Measurements from ENCODE around the gene SCN4B.

The SCN4B gene

DNA sequence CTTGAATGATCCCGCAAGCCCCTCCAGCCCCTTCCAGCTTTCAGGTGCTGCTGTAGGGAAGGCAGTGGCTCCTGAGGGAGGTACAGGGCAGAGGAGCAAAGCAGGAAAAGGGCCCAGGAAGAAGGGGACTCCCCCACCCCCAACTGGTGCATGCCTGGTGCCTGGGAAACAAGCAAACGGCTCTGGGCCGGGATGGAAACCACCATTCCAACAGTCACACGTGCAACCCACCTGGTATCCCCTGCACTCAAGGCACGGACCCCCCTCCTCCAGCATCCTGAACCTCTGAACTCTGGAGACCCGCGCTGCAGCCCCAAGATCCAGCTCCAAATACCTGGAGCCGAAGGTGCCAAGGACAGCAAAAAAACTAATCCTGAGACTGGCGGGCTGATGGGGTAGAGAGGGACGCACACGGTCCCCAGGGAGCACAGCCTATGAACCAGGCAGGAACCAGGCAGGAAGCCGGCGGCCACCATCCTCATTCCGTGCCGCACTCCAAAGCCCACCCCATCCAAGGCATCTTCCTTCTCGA lies 537 bp downstream of the SCN4B start:
- no peak for DNase-seq (ENCODE audit: low read depth)

DNA sequence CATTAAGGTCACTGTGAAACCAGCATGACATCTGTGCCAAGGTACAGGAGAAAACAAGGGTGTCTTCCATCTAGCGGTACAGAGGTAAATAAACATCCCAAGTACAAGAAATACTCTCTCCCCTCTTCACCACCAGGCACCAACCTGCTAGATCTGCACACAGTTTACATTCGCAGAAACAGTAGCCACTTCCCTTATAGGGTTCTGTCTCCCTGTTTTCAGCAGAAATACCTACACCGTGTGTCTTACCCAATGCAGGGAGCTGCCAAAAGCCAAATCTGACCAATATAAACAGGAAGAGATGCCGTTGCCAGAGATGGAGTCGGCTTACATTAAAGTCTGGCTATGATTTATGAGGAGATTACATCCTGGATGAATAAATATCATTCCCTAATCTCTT lies 1.2 kb downstream of the SCN4B start:
- no peak for DNase-seq (ENCODE audit: low read depth)

DNA sequence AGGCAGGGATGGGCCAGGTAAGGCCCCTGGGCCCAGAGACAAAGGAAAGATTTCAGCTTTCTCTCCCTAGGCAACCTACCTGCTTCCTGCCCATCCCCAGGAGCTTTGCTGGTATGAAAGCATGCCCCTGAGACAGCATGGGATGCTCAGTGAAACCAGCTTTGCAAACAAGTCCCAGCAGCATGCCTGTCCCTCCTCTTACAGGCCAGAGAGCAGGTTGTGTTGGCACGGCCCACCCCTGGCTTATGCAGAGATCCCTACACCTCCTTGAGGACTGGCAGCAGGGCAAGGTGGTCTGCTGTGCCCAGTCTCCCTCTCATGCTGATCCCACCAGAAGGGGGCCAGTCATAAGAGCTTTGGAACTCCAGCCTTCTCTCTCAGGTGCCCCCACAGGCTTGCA lies 3.1 kb downstream of the SCN4B start:
- DNase-seq (ENCODE audit: low read depth): no peak

DNA sequence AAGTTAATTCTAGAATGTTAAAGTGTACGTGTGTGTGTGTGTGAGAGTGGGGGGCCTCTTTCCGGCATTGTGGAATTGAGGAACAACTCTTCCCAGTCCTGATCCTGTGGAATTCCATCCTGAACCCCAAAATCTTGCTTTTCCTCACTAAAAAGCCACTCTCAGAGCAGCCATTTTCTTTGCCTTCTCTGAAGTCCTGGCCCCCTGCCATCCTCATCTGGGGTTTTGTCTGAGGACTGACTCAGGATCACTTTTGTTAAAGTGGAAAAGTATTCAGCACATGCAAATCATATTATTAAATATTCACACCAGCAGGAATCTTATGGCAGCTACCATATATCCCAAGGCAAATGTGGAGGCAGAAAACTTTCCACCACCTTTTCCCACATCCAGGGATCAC lies 3.8 kb downstream of the SCN4B start:
- DNase-seq (ENCODE audit: low read depth): no peak

DNA sequence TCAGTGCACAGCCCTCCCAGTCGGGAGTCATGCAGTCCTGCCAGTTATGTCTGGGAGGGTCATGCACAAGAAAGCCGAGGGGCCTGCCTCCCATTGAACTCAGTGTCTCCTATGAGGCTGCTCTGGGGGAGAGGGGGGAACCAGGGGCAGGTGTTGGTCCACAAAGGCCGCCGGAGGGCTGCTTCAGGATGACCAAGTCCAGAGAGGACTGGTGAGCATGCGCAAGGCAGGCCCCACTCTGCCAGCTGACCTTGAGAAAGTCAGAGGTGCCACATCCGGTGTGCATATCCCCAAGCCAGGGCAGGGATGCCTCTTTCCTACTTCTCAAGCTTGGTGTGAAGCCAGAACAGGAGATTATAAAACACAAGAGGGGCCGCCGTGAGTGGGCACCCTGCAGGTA lies 4.4 kb downstream of the SCN4B start:
- DNase-seq (ENCODE audit: low read depth): no peak

DNA sequence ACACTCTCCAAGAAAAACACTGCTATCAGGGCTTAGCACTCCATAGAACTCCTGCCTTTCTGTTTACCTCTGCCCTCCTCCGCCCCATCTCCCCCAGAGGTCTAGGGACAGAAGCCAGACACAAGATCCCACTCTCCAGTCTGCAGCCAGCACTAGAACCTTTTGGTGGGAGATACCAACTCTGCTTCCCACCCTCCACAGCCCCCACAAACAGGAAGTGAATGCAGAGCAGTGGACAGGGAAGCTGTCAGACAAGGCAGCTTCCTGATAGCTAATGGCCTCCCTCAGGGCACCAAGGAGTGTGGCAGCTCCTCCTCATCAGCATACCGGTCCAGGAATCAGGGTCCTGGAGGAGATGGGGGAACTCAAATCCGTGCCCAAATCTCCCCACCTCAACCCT lies 5.1 kb downstream of the SCN4B start:
- no peak for DNase-seq (ENCODE audit: low read depth)

DNA sequence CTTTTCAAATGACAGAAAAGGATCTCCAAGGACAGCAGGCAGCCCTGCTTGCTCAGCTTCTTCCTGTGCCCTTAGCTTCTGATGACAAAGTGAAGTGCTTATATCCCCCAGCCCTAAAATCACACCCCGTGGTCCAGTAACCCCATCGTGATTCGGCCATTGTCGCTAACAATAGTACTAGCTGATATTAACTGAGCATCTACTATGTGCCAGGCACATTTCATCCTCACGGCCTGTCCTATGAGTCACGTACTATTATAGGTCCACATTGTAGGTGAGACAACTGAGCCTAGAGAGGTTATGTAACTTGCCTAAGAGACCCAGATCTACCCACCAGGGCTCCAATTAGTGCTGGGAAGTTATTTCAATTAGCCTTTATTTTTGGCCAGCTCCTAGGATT lies 6.1 kb downstream of the SCN4B start:
- DNase-seq (ENCODE audit: low read depth): no peak

DNA sequence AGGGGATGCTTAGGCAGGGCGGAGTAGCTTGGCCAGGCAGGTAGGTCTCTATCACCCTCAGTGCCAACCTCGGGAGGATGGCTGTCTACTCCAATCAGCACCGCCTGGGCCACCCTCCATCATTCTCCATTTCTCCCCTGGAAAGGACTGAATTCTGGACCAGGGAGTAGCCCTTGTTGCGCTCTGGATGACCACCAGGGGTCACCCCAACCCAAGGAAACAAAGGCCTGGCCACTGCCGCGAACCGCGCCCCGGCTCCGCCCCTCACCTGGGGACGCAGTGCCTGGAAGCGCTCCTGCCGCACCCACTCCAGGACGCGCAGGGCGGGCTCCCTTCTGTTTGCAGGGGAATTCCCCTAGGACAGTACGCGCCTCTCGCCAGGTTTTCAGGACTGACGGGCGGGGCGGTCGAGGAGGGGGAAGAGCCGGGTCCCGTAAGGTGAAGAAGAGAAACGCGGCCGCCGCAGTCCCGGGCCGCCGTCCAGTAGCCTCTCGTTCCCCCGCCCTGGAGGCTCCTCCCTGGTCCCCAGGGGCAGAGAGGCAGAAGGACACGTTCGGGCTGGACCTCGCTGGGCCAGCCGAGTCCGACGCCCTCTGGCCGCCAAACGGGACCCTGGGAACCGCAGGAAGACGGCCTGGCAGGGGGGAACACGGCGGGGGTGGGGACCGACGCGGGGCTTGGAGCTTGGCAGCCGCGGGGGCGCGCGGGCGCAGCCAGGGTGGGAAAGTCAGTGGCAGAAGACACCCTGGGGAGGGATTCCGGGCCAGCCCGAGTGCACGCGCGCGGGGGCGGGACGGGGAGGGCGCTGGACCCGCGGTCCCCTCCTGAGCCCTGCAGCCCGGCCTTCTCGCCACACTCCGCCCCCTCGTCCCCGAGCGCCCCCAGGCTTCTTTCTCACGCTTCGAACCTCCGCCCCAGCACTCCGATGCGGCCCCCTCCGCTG lies 7.1 kb downstream of the SCN4B start:
- peak; percentile 80 for DNase-seq (ENCODE audit: low read depth)

DNA sequence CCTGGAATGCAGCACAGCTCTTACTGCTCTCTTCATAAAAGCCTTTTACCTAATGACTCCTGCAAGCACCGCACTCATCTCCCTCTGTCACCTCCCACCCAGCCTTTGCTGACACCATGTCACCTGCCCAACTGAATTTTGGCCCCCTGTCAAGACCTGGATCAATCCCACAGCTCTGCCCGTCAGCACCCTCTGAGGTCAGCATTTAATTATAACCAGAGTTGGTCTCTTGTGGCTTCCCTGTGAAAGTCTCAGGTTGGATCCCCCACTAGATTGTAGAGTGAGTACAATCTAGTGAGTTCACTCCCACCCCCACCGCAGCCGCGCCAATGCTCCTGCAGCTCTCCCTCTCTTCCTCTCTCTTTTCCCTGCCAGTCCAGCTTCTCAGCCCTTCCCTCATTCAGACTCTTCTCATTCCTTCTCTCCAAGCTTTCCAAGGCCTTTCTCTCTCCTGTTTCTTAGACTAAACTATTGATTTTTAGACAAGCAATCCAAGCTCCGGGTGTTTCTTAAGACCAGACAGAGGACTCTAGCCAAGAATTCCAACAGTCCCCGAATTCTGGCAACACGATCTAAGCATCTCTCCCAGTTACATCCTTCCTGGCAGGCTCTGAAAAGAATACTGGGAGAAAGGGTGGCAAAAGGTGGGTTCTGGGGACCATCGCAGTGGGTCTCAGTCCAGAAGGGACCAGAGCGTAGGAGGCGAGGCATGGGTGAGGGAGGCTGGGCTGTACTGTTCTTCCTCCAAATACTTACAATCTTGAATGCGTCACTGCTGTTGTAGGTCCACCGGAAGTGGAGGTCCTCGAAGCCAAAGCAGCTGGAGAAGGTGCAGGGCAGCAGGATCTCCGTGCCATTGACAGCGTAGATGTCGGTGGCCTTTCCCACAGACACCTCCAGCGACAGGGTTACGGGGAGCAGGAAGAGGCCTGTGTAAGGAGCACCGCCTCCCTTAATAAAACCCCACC lies 8.0 kb downstream of the SCN4B start:
- DNase-seq (ENCODE audit: low read depth): no peak

DNA sequence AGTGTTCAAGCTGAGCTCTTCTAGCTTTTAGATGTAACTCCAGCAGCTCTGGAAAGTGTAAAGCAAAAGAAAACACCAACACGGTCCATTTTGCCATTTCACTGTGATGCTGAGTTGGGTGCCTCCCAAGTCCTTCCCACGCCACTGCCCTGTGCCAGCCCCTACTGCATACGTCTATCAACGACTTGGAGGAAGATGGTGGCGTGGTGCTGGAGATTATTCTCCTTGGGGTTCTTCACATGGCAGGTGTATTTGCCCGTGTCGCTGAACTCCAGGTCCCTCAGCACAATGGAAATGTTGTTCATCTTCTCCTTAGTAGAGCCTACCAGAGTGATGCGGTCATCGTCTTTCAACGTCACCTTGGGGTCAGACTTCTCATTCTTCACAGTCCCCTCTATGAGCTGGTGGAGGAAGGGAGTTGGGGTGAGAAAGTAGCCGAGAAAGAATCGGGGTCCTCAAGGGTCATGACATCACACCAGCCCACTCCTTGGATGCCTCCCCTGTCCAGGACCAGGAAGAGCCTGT lies 8.9 kb downstream of the SCN4B start:
- no peak for DNase-seq (ENCODE audit: low read depth)

DNA sequence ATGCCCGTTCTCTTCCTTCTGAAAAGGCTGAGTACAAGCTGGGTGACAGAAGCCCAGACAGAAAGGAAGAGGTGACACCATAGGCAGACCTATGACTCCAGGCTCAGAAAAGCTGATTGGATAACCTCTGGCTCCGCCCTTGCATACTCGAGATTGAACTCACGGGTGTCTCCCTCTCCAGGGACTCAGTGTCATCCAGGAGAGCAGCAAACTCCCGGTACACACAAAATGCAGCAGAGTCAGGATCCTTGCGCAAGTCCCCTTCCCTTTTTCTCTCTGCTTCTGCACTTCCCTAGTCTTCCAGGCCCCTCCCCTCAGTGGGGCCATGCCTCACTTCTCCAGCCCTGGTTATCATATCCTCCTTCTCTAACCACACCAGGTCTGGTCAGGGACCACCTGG lies 9.8 kb downstream of the SCN4B start:
- no peak for DNase-seq (ENCODE audit: low read depth)

DNA sequence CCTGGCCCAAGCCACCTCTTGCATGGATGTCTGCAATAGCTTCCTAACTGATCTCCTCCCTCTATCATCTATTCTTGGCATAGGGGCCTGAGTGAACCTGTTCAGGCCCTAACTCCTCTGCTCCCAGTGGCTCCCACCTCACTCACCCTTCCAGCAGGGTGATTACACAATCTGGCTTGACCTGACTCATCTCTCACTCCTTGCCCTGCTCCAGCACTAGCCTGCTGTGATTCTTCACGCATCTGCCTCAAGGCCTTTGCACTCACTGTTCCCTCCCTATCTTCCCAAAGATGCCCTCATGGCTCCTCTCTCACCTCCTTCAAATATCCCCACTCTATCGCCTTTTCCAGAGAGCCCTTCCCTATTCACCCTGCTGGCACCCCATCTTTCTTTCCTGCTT lies 10.5 kb downstream of the SCN4B start:
- DNase-seq (ENCODE audit: low read depth): no peak

DNA sequence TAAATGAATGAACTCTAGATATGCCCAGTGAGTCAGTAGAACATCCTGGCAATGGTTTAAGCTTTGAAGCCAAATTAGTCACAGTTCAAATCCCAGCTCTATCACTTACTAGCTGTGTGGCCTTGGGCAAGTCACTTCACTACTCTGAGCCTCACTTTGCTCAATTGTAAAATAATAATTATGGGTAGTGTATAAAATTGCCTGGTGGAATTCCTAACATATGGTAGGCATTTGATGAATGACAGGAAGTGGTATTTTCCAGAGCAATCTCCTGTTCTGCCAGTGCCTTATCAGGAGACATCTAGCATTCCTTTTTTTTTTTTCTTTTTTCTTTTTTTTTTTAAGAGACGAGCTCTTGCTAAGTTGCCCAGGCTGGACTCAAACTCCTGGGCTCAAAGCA lies 13.0 kb downstream of the SCN4B start:
- no peak for DNase-seq (ENCODE audit: low read depth)

DNA sequence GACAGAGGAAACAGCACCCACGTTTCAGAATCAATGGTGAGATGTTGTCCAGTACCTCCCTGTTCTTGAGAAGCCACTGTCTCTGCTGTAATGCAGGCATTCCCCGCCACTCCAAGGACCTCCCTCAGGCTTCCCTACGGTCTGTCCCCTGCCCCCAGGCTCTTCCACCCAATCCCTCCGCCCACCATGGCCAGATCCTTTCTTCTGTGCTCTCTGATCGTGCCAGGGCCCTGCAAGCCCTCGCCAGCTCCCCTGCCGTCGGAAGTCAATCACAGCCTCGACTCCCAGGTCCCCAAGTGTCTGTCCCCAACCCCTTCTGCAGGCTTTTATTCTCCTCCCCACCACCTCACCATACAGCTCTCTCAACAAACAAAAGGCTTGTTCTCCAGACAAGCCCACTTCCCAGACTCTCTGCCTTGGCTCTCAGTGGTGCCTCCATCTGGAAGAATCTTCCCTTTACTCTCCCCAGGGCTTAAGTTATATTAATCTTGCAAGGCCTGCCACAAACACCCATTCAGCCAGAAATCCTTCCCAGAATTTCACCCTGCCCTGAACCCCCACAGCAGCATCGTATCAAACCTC lies 13.7 kb downstream of the SCN4B start:
- DNase-seq (ENCODE audit: low read depth): no peak

DNA sequence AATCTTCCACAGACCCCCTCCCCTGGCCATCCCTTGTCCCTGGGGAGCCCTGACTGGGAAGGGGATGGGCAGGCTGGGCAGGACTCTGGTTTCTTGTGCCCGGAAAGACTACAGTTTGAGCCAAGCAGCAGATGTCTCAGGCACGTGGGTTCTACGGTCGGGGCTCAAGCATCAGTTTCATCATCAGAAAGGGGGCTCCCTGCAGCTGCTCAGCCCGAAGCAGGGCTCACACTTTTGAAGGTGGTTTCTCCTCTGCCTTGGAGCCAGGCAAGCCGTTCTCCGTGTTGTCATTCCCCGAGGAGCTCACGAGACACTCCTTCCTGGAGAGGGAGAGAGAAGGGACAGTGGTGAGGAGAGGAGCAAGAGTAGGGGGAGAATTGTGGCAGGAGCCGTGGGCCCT lies 15.8 kb downstream of the SCN4B start:
- no peak for DNase-seq (ENCODE audit: low read depth)

DNA sequence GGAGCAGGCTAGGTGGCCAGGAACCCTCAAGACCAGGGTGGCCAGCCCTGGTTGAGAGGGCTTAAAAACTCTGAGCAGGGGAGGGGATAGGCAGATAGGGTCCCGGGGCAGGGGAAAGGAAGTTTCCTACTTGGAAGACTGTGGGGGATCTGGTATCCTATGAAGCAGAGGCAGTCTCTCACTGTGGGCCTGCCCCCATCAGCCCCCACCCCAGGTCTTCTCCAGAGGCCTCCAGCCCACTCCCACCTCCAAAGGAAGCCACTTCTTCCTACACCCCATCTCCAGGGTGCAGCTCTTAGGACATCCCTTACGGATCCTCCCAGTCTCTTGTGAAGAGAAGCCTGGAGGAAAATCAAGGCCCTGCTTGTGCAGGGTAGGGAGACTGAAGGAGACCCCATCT lies 16.3 kb downstream of the SCN4B start:
- no peak for DNase-seq (ENCODE audit: low read depth)

DNA sequence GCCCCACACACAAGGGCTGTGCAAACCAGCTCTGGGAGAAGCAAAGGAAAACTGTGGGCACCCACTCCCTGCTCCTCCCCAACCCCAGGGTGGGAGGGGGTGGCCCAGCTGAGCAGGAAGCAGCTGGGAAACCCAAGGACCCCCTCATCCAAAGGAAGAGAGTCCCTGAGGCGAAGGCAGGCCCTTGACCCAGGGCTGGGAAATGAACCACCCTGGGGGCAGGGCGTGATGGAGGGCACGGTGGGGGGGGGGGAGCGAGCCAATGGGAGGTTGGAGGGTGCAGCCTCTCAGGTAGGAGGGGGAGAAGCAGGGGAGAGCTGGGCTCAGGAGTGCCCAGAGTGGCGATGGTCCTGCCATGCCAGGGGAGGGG lies 16.8 kb downstream of the SCN4B start:
- DNase-seq (ENCODE audit: low read depth): no peak

DNA sequence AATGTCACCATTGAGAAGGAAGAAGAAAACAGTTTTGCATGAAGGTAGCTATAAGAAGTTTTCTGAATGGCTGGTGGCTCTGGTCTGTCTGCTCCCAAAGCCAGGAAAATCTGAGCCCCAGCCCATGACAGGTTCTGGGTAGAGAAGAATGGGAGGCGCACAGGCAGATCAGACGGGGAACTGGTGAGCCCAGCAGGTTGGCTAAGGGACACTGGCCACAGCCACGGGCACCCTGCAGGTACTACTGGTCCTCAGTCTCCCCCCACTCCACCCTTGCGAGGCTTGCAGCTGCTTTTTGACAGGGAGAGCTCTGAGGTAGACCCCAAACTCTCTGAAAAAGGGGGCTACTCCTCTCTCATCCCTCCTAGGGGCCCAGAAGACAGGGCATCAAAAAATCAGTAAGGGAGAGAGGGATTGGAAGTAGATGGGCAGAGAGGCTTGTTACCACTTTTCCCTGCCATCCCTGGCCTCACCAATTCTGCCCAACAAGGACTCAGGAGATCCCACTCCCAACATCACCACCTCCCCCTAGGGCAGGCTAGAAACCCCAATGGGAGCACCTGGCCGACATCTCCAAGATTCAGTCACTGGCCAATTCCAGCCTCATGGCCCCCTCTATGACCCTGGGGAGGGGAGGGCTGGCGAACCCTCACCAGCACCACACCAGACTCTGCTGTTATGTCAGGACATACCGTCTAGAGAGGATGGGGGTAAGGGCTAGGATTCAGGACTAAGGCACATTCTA lies 17.4 kb downstream of the SCN4B start:
- no peak for DNase-seq (ENCODE audit: low read depth)

DNA sequence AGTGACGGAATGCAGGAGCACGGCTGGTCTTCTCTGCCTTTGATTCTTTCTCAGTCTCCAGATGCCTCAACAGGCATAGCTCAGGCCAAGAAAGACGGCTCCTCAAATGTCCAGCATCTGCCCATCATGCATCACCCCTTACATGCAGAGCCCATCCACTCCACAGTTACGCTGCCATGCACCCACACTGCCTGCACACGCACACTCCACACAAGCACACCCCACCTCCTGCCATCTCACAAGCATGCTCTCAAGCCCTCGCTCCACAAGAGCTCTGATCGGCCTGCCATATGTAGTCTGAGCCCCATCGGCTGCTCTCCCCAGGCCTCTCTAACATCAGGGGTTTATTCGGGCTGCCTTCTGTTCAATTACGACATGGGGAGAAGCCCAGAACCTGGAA lies 18.8 kb downstream of the SCN4B start:
- no peak for DNase-seq (ENCODE audit: low read depth)

DNA sequence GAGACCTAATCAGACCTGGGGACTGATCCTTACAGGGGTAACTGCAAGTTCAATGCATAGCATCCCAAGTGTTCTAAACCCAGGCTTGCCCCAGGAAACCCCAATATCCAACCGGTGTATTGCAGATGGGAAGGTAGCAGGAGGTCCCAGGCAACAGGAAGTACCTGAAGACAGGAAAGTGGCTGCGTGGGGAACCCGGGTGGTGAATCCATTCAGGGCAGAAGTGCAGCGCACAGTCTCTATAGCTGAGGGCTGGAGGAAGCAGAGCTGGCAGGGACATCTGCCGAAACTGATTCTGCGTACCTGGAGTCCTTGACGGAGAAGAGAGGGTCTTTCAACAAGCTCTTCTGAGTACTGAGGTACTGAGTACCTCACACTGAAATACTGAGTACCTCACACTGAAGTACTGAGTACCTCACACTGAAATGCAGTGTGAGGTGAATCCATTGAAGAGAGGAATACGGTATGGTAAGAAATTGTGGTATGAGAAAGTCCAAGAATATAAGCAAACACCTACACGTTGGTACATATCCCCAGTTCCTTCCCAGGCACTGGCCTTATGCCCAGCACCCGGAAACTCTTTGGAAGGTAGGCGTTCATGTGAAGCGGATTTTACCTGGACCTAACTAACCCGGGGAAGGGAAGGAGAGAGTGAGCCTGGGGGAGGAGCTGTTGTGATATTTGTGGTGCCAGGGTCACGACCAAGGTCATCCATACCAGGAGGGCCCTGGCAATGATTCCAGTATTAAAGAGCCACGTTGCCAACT lies 20.1 kb downstream of the SCN4B start:
- DNase-seq (ENCODE audit: low read depth): no peak

All from T follicular helper cell (primary cell).